Tibial nerve (tissue), 3 donors: Measurements from ENCODE around the gene NDUFC1.

ENCODE experiments used
- POLR2A ChIP-seq, 2 donors: fragments of 450-650 bp; IDR thresholded peaks; one replicate each; pipeline ENCODE4 v1.6.1; 2017; ENCODE audit warnings: antibody characterized with exemption in 2 of 2, mild to moderate bottlenecking in 2 of 2, moderate library complexity in 2 of 2
- TF ChIP-seq, protein P1 (sequence below), 5 experiments: fragments of 200-600 bp in 3 of 5; fragments of 450-650 bp in 2 of 5; sonication (generic) in 3 of 5; IDR thresholded peaks; one replicate each; pipeline ENCODE4 v1.5.1; 2016 to 2019; ENCODE audit warnings: antibody characterized with exemption in 5 of 5, mild to moderate bottlenecking in 3 of 5, moderate library complexity in 2 of 5

DNA sequence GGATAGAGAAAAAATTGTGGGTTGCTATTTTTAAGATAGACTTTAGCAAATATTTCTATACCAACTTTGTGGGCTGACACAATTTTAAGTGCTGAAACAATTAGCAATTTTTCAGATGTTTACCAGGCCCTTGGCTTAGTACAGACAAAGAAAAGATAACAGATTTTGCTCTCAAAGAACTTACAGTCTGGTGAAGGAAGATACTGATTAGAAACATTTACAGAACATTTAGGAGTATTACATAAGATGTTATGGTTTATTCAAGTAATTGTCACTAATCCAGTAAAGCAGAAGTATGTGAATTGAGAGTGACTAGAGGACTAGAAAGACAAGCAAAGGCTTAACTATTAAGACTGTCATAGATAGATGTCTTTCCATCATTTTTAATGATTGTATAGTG is 35.3 kb upstream of the NDUFC1 start:
- TF ChIP-seq, protein P1, sequence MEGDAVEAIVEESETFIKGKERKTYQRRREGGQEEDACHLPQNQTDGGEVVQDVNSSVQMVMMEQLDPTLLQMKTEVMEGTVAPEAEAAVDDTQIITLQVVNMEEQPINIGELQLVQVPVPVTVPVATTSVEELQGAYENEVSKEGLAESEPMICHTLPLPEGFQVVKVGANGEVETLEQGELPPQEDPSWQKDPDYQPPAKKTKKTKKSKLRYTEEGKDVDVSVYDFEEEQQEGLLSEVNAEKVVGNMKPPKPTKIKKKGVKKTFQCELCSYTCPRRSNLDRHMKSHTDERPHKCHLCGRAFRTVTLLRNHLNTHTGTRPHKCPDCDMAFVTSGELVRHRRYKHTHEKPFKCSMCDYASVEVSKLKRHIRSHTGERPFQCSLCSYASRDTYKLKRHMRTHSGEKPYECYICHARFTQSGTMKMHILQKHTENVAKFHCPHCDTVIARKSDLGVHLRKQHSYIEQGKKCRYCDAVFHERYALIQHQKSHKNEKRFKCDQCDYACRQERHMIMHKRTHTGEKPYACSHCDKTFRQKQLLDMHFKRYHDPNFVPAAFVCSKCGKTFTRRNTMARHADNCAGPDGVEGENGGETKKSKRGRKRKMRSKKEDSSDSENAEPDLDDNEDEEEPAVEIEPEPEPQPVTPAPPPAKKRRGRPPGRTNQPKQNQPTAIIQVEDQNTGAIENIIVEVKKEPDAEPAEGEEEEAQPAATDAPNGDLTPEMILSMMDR (IDR thresholded peaks at IDR 0.05) = no peak
- no peak for TF ChIP-seq POLR2A (IDR thresholded peaks at IDR 0.05)
